DMS79 treated with DMSO at 0.1 percent for 48 hours (cell line): ENCODE data around the gene TPP1.

Source experiments
- DNase-seq: peaks from one replicate; lab custom pipeline; 2025; lab: John Stamatoyannopoulos, UW

Gene TPP1

GRCh38 chr11:6627762-6628241 is 8.6 kb upstream of the TPP1 start:
- no peak for DNase-seq

- DNase-seq, result no peak
Observed at GRCh38 chr11:6626971-6627761, 7.9 kb upstream of the TPP1 start.

GRCh38 chr11:6625832-6626420 is 6.7 kb upstream of the TPP1 start:
- no peak for DNase-seq

- DNase-seq, result no peak
Observed at GRCh38 chr11:6625156-6625831, 6.1 kb upstream of the TPP1 start.

GRCh38 chr11:6623391-6624363 is 4.5 kb upstream of the TPP1 start:
- no peak for DNase-seq

- no peak for DNase-seq
Observed at GRCh38 chr11:6622261-6623171, 3.3 kb upstream of the TPP1 start.

GRCh38 chr11:6621711-6622211 is 2.5 kb upstream of the TPP1 start:
- DNase-seq, result no peak

- no peak for DNase-seq
Observed at GRCh38 chr11:6620636-6621035, 1.4 kb upstream of the TPP1 start.

GRCh38 chr11:6618117-6619003 is 862 bp downstream of the TPP1 start:
- no peak for DNase-seq

- no peak for DNase-seq
Observed at GRCh38 chr11:6617315-6617781, 1.9 kb downstream of the TPP1 start.

- DNase-seq, result no peak
Observed at GRCh38 chr11:6616596-6617250, 2.5 kb downstream of the TPP1 start.

- DNase-seq, result no peak
Observed at GRCh38 chr11:6615882-6616585, 3.2 kb downstream of the TPP1 start.

- no peak for DNase-seq
Observed at GRCh38 chr11:6615046-6615445, 4.2 kb downstream of the TPP1 start.

GRCh38 chr11:6614446-6614845 is 4.8 kb downstream of the TPP1 start:
- no peak for DNase-seq

GRCh38 chr11:6613496-6613895 is 5.7 kb downstream of the TPP1 start:
- DNase-seq, result no peak

- peak; percentile 93 for DNase-seq
Observed at GRCh38 chr11:6612213-6613041, 6.8 kb downstream of the TPP1 start, which contains the start of gene TAF10. Gene TAF10 (minus strand): TSS chr11:6612216. CDS start chr11:6612189, 27 bp downstream.

- no peak for DNase-seq
Observed at GRCh38 chr11:6611963-6612212, 7.3 kb downstream of the TPP1 start.
